Activated CD8-positive, alpha-beta T cell treated with anti-CD3 and anti-CD28 coated beads for 36 hours (primary cell): ENCODE results near the gene MITF. TPM values are rescaled to one million over a fixed set of nuclear protein-coding genes. Genes with fewer than 3 reads are reported as not detected.

Experiments used
- ATAC-seq: fragments of 200-7000 bp; cut with Tn5 transposase; one replicate; pipeline ENCODE4 v1.10.0; 2021; ENCODE audit warnings: mild to moderate bottlenecking, moderate library complexity
- CTCF ChIA-PET: fragments of 350-600 bp; sonication (Branson Sonifier 250); formaldehyde crosslinking; loops from one replicate; lab custom pipeline; 2021; ENCODE audit warnings: antibody characterized with exemption; lab: Charles Lee
- POLR2A ChIA-PET: fragments of 350-600 bp; sonication (Branson Sonifier 250); formaldehyde crosslinking; loops from one replicate; lab custom pipeline; 2021; ENCODE audit warnings: antibody characterized with exemption; lab: Charles Lee
- DNase-seq: peaks from one replicate; pipeline ENCODE4 v3.0.0-alpha.2; 2020
- H3K27ac Mint-ChIP-seq: one replicate; pipeline ENCODE4 v1.8.0; 2021; ENCODE audit warnings: mild to moderate bottlenecking, mixed read lengths
- H3K27me3 Mint-ChIP-seq: one replicate; pipeline ENCODE4 v1.8.0; 2021; ENCODE audit warnings: mixed read lengths
- H3K36me3 Mint-ChIP-seq: one replicate; pipeline ENCODE4 v1.8.0; 2021; ENCODE audit warnings: low read depth, mixed read lengths
- H3K4me1 Mint-ChIP-seq: one replicate; pipeline ENCODE4 v1.8.0; 2021; ENCODE audit warnings: low read depth, mixed read lengths
- H3K4me3 Mint-ChIP-seq: one replicate; pipeline ENCODE4 v1.8.0; 2021; ENCODE audit warnings: mild to moderate bottlenecking, moderate library complexity, mixed read lengths
- H3K9me3 Mint-ChIP-seq: one replicate; pipeline ENCODE4 v1.8.0; 2021; ENCODE audit warnings: mixed read lengths
- intact Hi-C: fragments of 100-400 bp; cut with micrococcal nuclease; formaldehyde crosslinking; loops from one replicate; pipeline ENCODE4 v1.10.0; 2022
- total RNA-seq, 2 experiments: library from RNA; stranded (reverse); gene quantifications; one replicate each; pipeline ENCODE4 v1.2.3, GENCODE V29; 2021
- TF ChIP-seq, protein P1 (sequence below): fragments of 200-600 bp; IDR thresholded peaks from one replicate; pipeline ENCODE4 v1.8.0; 2022; ENCODE audit warnings: antibody characterized with exemption, mild to moderate bottlenecking

MITF gene
- total RNA-seq, 2 experiments from 2014 or later, result not detected

DNA sequence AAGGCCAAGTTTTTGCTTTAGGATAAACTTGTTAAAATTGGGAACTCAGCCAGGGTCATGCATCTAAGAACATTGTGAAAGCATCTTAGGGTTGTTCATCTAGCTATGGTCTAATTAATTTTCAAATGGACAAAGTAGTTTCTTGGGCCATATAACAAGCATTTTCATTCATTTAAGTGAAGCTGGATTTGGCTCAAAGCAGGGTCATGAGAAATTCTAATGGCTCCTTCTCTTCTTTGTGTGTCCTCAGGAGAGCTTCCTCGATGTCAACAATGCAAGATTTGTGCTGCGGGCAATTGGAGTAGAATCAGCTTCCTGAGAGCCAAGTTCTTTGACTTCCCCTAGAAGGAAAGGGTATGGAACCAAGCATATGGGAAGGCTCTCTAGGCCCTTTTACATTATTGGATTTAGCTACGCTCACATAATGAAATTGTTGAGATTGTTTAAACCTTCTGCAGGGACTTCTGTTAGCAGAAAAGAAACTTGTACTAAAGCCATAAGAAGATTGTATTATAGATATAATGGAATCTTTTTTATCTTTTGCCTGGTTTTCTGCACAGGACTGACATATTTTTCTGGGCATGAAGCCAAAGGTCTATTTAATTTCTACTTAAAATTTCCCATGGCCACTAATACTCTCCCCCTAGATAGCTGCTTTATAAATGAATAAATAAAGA is 258.5 kb downstream of the MITF start:
- Mint-ChIP-seq H3K4me1 (no peaks in the 10 kb centered on the region), H3K4me3 (no peak overlapping the region), H3K36me3 (no peaks in the 10 kb centered on the region), H3K27me3 (peaks cover 2% of the 10 kb centered on the region), H3K27ac (no peak overlapping the region), H3K9me3 (no peaks in the 10 kb centered on the region)
- TF ChIP-seq, protein P1, sequence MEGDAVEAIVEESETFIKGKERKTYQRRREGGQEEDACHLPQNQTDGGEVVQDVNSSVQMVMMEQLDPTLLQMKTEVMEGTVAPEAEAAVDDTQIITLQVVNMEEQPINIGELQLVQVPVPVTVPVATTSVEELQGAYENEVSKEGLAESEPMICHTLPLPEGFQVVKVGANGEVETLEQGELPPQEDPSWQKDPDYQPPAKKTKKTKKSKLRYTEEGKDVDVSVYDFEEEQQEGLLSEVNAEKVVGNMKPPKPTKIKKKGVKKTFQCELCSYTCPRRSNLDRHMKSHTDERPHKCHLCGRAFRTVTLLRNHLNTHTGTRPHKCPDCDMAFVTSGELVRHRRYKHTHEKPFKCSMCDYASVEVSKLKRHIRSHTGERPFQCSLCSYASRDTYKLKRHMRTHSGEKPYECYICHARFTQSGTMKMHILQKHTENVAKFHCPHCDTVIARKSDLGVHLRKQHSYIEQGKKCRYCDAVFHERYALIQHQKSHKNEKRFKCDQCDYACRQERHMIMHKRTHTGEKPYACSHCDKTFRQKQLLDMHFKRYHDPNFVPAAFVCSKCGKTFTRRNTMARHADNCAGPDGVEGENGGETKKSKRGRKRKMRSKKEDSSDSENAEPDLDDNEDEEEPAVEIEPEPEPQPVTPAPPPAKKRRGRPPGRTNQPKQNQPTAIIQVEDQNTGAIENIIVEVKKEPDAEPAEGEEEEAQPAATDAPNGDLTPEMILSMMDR, result no peak
- POLR2A ChIA-PET, result no interaction called here
- DNase-seq (no peak), ATAC-seq (no peak)
- intact Hi-C loops, result no loop called here
- CTCF ChIA-PET, result no interaction called here

DNA sequence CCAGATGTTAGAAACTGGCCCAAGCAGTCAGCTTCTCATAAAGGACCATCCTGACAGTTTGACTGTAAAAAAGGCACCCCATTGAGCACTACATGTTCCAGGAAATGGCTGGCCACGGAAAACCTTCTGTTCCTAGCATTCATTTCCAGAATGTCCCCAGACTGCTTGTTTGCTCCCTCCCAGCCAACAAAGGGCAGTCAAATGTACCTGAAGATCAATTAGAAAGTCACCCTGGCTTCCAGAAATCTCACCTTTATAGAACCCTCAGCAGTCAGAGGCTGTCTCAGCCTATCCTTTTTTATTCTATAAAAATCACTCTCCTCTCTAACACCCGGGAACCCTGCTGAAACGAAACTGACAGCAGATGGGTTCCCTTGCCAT is 259.5 kb downstream of the MITF start:
- POLR2A ChIA-PET, result no interaction called here
- Mint-ChIP-seq H3K4me1 (no peaks in the 10 kb centered on the region), H3K9me3 (no peaks in the 10 kb centered on the region), H3K27me3 (peaks cover 2% of the 10 kb centered on the region), H3K4me3 (no peak overlapping the region), H3K27ac (no peak overlapping the region), H3K36me3 (no peaks in the 10 kb centered on the region)
- ATAC-seq (no peak), DNase-seq (no peak)
- TF ChIP-seq, protein P1, result no peak
- CTCF ChIA-PET, result no interaction called here
- intact Hi-C loops, result no loop called here

DNA sequence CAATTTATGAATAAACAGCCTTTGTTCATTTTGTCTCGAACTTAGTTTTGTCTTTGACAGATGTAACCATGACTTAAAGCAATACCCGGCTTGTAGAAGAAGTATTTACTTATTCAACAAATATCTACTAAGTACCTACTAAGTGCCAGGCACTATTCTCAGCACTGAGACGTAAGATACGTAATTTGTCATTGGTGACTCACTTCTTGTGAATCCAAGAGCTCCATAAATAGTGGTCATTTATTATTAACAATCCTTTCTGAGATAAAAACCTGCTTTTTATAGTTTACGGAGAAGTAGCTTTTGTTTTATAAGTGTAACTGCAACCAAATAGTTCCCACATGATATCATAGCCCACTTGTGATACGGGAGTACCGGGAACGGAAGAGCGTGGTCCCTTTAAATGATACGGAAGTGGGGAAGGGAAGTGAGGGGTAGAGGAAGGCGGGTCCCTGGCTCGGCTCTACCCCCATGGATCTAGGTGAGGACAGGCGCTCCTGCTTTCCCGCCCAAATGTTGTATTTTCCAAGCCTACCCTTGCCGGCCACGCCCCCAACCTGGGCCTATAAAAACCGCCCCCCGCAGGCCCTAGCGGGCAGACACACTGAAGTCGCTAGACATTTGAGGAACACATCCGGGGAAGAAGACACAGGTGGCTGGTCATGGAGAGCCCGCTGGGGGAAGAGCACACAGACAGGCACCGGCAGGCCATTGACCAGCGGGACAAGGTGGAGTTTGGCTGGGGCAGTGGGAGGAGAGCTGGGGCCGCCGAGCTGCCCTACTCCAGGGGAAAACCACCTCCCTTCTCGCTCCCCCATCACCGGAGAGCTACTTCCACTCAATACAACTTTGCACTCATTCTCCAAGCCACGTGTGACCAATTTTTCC is 260.1 kb downstream of the MITF start, which contains the start of gene SAMMSON:
SAMMSON (plus strand) TSS at position 594 of the 888 bp plus-strand sequence.
- H3K4me3 Mint-ChIP-seq, result no peak within 1 kb of the TSS
- TF ChIP-seq, protein P1, result no peak

DNA sequence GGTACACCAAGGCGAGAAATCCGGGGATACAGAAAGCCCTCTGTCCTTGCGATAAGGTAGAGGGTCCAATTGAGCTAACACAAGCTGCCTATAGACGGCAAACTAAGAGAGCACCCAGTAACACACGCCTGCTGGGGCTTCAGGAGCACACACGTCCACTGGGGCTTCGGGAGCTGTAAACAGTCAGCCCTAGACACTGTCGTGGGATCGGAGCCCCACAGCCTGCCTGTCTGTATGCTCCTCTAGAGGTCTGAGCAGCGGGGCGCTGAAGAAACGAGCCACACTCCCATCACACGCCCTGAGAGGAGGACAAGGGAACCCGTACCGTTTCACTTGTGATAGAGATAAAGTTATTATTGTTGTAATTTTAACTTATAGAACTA is 260.8 kb downstream of the MITF start:
- Mint-ChIP-seq H3K9me3 (no peaks in the 10 kb centered on the region), H3K27me3 (peaks cover 2% of the 10 kb centered on the region), H3K36me3 (no peaks in the 10 kb centered on the region), H3K4me1 (no peaks in the 10 kb centered on the region), H3K4me3 (no peak overlapping the region), H3K27ac (no peak overlapping the region)
- CTCF ChIA-PET, result no interaction called here
- intact Hi-C loops, result no loop called here
- POLR2A ChIA-PET, result no interaction called here
- no peak for ATAC-seq
- TF ChIP-seq, protein P1, result no peak
- no peak for DNase-seq

More for the DNA sequence above, 260.1 kb downstream of the MITF start, which contains the start of gene SAMMSON:
- Mint-ChIP-seq H3K27ac (no peak within 1 kb of the TSS), H3K4me1 (no peaks in the 10 kb centered on the region), H3K27me3 (peaks cover 2% of the 10 kb centered on the region), H3K9me3 (no peaks in the 10 kb centered on the region), H3K36me3 (no peaks in the 10 kb centered on the region)
- no peak for ATAC-seq
- ChIA-PET CTCF (no interaction called here), POLR2A (no interaction called here)
- intact Hi-C loops, result no loop called here
- DNase-seq, result no peak
